CD1c-positive myeloid dendritic cell (primary cell): ENCODE results near the gene CFAP20DC.
"Not testable (repeated sequence)": the region's sequence is repeated elsewhere in the genome, so short reads cannot be mapped to it uniquely, and the experiment has no call there.

Experiments
- DNase-seq: peaks from one replicate; pipeline ENCODE4 v3.0.0-alpha.2; 2016; ENCODE audit errors: extremely low spot score

Gene CFAP20DC

GRCh38 chr3:58696813-58697212, 353.0 kb downstream of the CFAP20DC start:
- DNase-seq: not testable (repeated sequence)

GRCh38 chr3:58696093-58696492, 353.7 kb downstream of the CFAP20DC start:
- DNase-seq: no peak

- DNase-seq: not testable (repeated sequence)
Measured at GRCh38 chr3:58695284-58695683, 354.5 kb downstream of the CFAP20DC start.

DNA sequence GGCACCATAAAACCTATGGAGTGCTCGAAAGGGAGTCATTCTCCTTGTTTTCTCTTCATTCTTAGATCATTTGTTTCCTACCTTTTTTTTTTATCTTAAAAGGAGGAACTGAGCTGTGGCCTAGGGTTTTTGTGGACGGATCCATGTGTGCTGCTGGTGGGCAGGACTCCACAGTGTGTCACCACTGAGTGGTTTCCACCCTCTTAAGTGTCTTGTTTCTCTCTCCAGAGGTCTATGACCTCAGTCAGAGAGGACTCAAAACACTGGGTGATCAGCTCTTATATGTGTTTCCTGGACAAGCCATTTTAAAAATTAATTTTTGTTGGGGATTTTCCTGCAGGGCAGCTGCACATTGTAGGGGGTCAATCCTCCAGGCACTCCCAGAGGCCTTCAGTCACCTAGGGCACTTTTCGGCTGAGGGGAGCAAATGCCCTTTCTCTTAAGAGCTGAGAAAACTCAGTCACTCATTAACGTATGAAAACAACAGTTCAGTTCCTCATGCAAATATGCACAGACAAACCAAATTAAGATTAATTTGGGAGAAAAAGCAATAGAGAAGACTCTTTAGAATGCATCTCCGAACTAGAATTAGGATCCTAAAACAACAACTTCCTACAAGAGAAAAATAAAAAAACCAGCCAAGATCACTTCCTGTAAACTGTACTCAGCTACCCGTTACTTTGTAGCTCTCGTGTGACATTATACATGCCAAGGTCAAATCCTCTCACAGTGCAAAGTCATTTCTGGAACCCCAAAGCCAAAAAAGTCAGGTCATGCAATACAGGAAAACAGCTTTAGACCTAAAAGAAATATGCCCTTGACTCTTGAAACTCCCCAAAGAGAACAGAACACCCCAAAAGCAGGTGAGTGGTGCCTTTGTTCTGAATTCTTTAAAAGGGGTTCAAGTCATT, 355.6 kb downstream of the CFAP20DC start:
- DNase-seq: peak; percentile 35

- DNase-seq: no peak
Measured at GRCh38 chr3:58692484-58692883, 357.3 kb downstream of the CFAP20DC start.
